HCT116 (cell line): ENCODE measurements around the gene R3HCC1L. TPM values are rescaled to one million over a fixed set of nuclear protein-coding genes. Genes with fewer than 3 reads are reported as not detected.

ENCODE experiments used
- ATAC-seq: fragments of 200-7000 bp; cut with Tn5 transposase; 2 replicates; pipeline ENCODE4 v1.9.1; 2020; ENCODE audit warnings: mild to moderate bottlenecking, moderate library complexity
- BruUV-seq: library from RNA; stranded (reverse); fragments of 400-500 nt; replicated peaks from 2 replicates; lab custom pipeline; 2021; lab: Mats Ljungman, UMichigan
- CTCF ChIA-PET: fragments of 300-600 bp; sonication (Branson Sonifier 250); formaldehyde crosslinking; loops from one replicate; lab custom pipeline; 2021; ENCODE audit warnings: antibody characterized with exemption; lab: Charles Lee
- POLR2A ChIA-PET: fragments of 300-600, 350-600 bp; sonication (Branson Sonifier 250); formaldehyde crosslinking; loops from one replicate; lab custom pipeline; 2021; ENCODE audit warnings: antibody characterized with exemption; lab: Charles Lee
- RAD21 ChIA-PET, 2 experiments: fragments of 300-600 bp; sonication (Branson Sonifier 250); formaldehyde crosslinking; loops; one replicate each; lab custom pipeline; 2023; ENCODE audit warnings: low total read pairs in 2 of 2; ENCODE audit not compliant: uncharacterized antibody in 2 of 2, unreplicated experiment in 2 of 2, low non-redundant PET in 1 of 2; lab: Charles Lee
- DNase-seq: peaks from one replicate; pipeline ENCODE4 v3.0.0-alpha.2; 2010; ENCODE audit warnings: low read depth, low spot score
- H2AFZ ChIP-seq: fragments of 200-600 bp; shearing (Covaris generic), sonication (generic); 2 replicates; pipeline ENCODE4 v1.6.1; 2017; ENCODE audit warnings: low read depth, mixed run types, mixed read lengths, antibody characterized with exemption, low read length; ENCODE audit not compliant: poor library complexity, severe bottlenecking
- H3K27ac ChIP-seq: 2 replicates; pipeline ENCODE4 v1.5.1; 2012; ENCODE audit warnings: low read depth, low read length
- H3K27me3 ChIP-seq: fragments of 200-600 bp; sonication (generic); 2 replicates; pipeline ENCODE4 v1.6.1; 2016; ENCODE audit warnings: mixed run types, low read length, mixed read lengths; ENCODE audit not compliant: insufficient read depth
- H3K36me3 ChIP-seq, 2 experiments: fragments of 200-500 bp in 1 of 2; fragments of 200-600 bp in 1 of 2; sonication (Bioruptor generic) in 1 of 2; sonication (generic) in 1 of 2; 2 replicates each; pipeline versions ENCODE4 v1.5.1 to v1.6.1; 2014 to 2016; ENCODE audit warnings: low read length in 2 of 2, inconsistent platforms in 1 of 2, mixed read lengths in 1 of 2, mixed run types in 1 of 2; ENCODE audit not compliant: insufficient read depth in 2 of 2, control insufficient read depth in 1 of 2
- H3K4me1 ChIP-seq, 2 experiments: fragments of 200-600 bp in 1 of 2; sonication (generic) in 1 of 2; 2 replicates each; pipeline versions ENCODE4 v1.5.1 to v1.6.1; 2012 to 2017; ENCODE audit warnings: low read length in 2 of 2, inconsistent platforms in 1 of 2, mild to moderate bottlenecking in 1 of 2, mixed read lengths in 1 of 2, mixed run types in 1 of 2, moderate library complexity in 1 of 2; ENCODE audit not compliant: insufficient read depth in 2 of 2, control insufficient read depth in 1 of 2
- H3K4me2 ChIP-seq: fragments of 200-600 bp; sonication (generic); 2 replicates; pipeline ENCODE4 v1.6.1; 2017; ENCODE audit warnings: mixed run types, low read length, mixed read lengths
- H3K4me3 ChIP-seq, 2 experiments: fragments of 200-600 bp in 1 of 2; sonication (generic) in 1 of 2; replicated peaks in 1 of 2; 2 replicates each; pipeline ENCODE4 v1.5.1; 2011 to 2016; ENCODE audit warnings: low read length in 2 of 2, control low read depth in 1 of 2, low read depth in 1 of 2, mild to moderate bottlenecking in 1 of 2, mixed read lengths in 1 of 2, mixed run types in 1 of 2
- H3K79me2 ChIP-seq: fragments of 200-600 bp; sonication (generic); 2 replicates; pipeline ENCODE4 v1.6.1; 2017; ENCODE audit warnings: mild to moderate bottlenecking, mixed run types, low read length, moderate library complexity, mixed read lengths; ENCODE audit not compliant: insufficient read depth
- H3K9ac ChIP-seq: fragments of 200-600 bp; sonication (generic); 2 replicates; pipeline ENCODE4 v1.6.1; 2016; ENCODE audit warnings: low read length, mixed read lengths
- H3K9me2 ChIP-seq: fragments of 200-600 bp; sonication (generic), shearing (Covaris generic); 2 replicates; pipeline ENCODE4 v1.6.1; 2017; ENCODE audit warnings: mixed run types, mild to moderate bottlenecking, moderate library complexity; ENCODE audit not compliant: insufficient read depth
- H3K9me3 ChIP-seq, 2 experiments: fragments of 200-500 bp in 1 of 2; fragments of 200-600 bp in 1 of 2; sonication (Bioruptor generic) in 1 of 2; sonication (generic) in 1 of 2; 2 replicates each; pipeline ENCODE4 v1.6.1; 2014 to 2017; ENCODE audit warnings: low read length in 2 of 2, mixed read lengths in 2 of 2, inconsistent platforms in 1 of 2, low read depth in 1 of 2, mild to moderate bottlenecking in 1 of 2, mixed run types in 1 of 2, moderate library complexity in 1 of 2; ENCODE audit not compliant: control insufficient read depth in 1 of 2, insufficient read depth in 1 of 2
- H4K20me1 ChIP-seq: fragments of 200-600 bp; sonication (generic), shearing (Covaris generic); 2 replicates; pipeline ENCODE4 v1.6.1; 2017; ENCODE audit warnings: mixed run types, mild to moderate bottlenecking, moderate library complexity; ENCODE audit not compliant: insufficient read depth
- CBX3 ChIP-seq: IDR thresholded peaks from 2 replicates; pipeline ENCODE4 v1.6.1; 2012; ENCODE audit warnings: low read depth
- CEBPB ChIP-seq: IDR thresholded peaks from 2 replicates; pipeline ENCODE4 v1.6.1; 2012; ENCODE audit warnings: low read depth
- EZH2 ChIP-seq: fragments of 200-600 bp; sonication (generic); IDR thresholded peaks from 2 replicates; pipeline ENCODE4 v1.6.1; 2017; ENCODE audit warnings: antibody characterized with exemption, mixed run types
- EZH2phosphoT487 ChIP-seq: fragments of 200-600 bp; IDR thresholded peaks from 2 replicates; pipeline ENCODE4 v1.6.1; 2018; ENCODE audit warnings: antibody characterized with exemption, borderline replicate concordance
- FOSL1 ChIP-seq: IDR thresholded peaks from 2 replicates; pipeline ENCODE4 v1.6.1; 2012; ENCODE audit warnings: low read depth
- MAX ChIP-seq: IDR thresholded peaks from 2 replicates; pipeline ENCODE4 v1.6.1; 2012
- RAD21 ChIP-seq: IDR thresholded peaks from 2 replicates; pipeline ENCODE4 v1.6.1; 2012; ENCODE audit warnings: low read depth, mild to moderate bottlenecking
- SP1 ChIP-seq: IDR thresholded peaks from 2 replicates; pipeline ENCODE4 v1.6.1; 2012; ENCODE audit warnings: low read depth
- SRF ChIP-seq: IDR thresholded peaks from 2 replicates; pipeline ENCODE4 v1.6.1; 2012; ENCODE audit warnings: low read depth
- ZBTB33 ChIP-seq: IDR thresholded peaks from 2 replicates; pipeline ENCODE4 v1.6.1; 2011; ENCODE audit warnings: mild to moderate bottlenecking, low read length, moderate library complexity; ENCODE audit not compliant: insufficient replicate concordance; ENCODE audit errors: extremely low read depth
- intact Hi-C: fragments of 100-400 bp; cut with micrococcal nuclease; formaldehyde crosslinking; loops from 2 replicates; pipeline ENCODE4 v1.10.0; 2022
- total RNA-seq: library from RNA; stranded (reverse); gene quantifications from one replicate; pipeline ENCODE4 v1.2.1, GENCODE V29; 2021; ENCODE audit not compliant: unreplicated experiment

Gene R3HCC1L
- total RNA-seq, 1 experiment from 2014 or later, result 9.3 TPM

- no peak for TF ChIP-seq SRF
Observed at GRCh38 chr10:98163941-98164340, 29.5 kb downstream of the R3HCC1L start (continued).

DNA sequence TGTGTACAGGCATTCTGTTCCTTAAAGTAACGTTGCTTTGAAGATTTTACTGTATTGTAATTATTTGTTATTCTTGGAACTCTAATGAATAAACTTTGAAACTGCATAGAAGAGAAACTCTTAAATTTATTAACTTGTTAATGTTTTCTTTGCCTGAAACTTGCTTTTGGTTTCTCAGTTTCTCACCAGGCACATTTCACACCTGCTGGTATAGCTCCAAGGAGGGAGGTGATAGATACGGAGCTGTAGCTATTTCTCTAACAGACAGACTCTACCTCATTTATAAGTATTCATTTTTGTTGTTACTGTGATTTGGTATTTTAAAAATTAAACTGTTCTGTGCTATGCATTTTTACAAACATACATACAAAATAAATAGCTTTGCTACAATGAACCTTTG, 32.7 kb downstream of the R3HCC1L start:
- BruUV-seq, result no TSS peak
- RAD21 ChIA-PET, result no interaction called here
- no peaks in the 10 kb centered on the region for H3K4me1 ChIP-seq
- H3K9me2 ChIP-seq, result no peaks in the 10 kb centered on the region
- no peak overlapping the region for H2AFZ ChIP-seq
- H3K4me2 ChIP-seq, result no peak overlapping the region
- no peaks in the 10 kb centered on the region for H3K9me3 ChIP-seq
- POLR2A ChIA-PET, result no interaction called here
- intact Hi-C loops, result no loop called here
- H3K79me2 ChIP-seq, result no peaks in the 10 kb centered on the region; the same call in 1 of the 2 replicates
- H3K9ac ChIP-seq, result no peak overlapping the region
- CTCF ChIA-PET, result interaction anchor here (0.6 to 1.0 kb wide), 2 partner anchors 142 to 1324 kb away, joined by 5 read pairs; no protein-coding TSS in a partner anchor
- peaks cover 0 to 11% of the 10 kb centered on the region in 2 experiments; a peak in 2 of 4 replicates for H3K36me3 ChIP-seq
- ATAC-seq (no peak), DNase-seq (no peak)
- no peak overlapping the region for H3K27ac ChIP-seq
- peaks cover 8% of the 10 kb centered on the region; the same call in 1 of the 2 replicates for H4K20me1 ChIP-seq
- H3K4me3 ChIP-seq, result no peak overlapping the region
- H3K27me3 ChIP-seq, result no peaks in the 10 kb centered on the region
- no peak for TF ChIP-seq RAD21
- TF ChIP-seq ZBTB33, result no peak
- no peak for TF ChIP-seq SP1
- no peak for TF ChIP-seq MAX
- no peak for TF ChIP-seq EZH2phosphoT487
- no peak for TF ChIP-seq FOSL1
- TF ChIP-seq CEBPB, result no peak
- TF ChIP-seq EZH2, result no peak
- no peak for TF ChIP-seq CBX3
